Measurements from ENCODE around the gene PDE4D.

DNA sequence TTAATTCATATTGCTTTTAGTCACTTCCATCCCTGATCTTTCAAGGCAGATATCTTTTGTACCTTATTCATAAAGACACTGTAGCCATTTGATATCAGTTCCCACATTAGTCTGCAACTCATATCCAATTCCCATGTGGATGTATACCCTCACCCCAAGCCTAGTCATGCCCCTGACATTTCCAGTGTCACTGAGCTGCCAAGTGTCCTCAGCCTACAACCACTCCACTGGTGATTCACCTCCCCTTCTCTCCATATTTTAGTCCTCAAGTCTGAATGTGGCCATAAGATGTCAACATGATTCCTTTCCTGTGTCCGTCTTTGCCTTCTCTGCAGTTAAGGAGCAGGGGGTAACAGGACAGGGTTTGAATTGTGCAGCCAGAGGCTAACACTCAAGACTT lies 963.8 kb downstream of the PDE4D start:
- TF ChIP-seq POLR2A (IDR thresholded peaks at IDR 0.05), result no peak
- TF ChIP-seq, protein P1, sequence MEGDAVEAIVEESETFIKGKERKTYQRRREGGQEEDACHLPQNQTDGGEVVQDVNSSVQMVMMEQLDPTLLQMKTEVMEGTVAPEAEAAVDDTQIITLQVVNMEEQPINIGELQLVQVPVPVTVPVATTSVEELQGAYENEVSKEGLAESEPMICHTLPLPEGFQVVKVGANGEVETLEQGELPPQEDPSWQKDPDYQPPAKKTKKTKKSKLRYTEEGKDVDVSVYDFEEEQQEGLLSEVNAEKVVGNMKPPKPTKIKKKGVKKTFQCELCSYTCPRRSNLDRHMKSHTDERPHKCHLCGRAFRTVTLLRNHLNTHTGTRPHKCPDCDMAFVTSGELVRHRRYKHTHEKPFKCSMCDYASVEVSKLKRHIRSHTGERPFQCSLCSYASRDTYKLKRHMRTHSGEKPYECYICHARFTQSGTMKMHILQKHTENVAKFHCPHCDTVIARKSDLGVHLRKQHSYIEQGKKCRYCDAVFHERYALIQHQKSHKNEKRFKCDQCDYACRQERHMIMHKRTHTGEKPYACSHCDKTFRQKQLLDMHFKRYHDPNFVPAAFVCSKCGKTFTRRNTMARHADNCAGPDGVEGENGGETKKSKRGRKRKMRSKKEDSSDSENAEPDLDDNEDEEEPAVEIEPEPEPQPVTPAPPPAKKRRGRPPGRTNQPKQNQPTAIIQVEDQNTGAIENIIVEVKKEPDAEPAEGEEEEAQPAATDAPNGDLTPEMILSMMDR (IDR thresholded peaks at IDR 0.05), result no peak
